MCF 10A (cell line): Measurements from ENCODE around the gene AKAP8L. TPM values are rescaled to one million over a fixed set of nuclear protein-coding genes. Genes with fewer than 3 reads are reported as not detected.

Source experiments
- BruUV-seq: library from RNA; stranded (reverse); fragments of 400-500 nt; replicated peaks from 2 replicates; lab custom pipeline; 2021; lab: Mats Ljungman, UMichigan
- CTCF ChIA-PET: fragments of 300-600 bp; sonication (Branson Sonifier 250); formaldehyde crosslinking; extraction: SDS; loops from one replicate; lab custom pipeline; 2021; ENCODE audit warnings: antibody characterized with exemption, inconsistent platforms; lab: Yijun Ruan, JAX
- POLR2A ChIA-PET: fragments of 300-600, 350-650 bp; sonication (Branson Sonifier 250); formaldehyde crosslinking; extraction: SDS; loops from one replicate; lab custom pipeline; 2020; ENCODE audit warnings: antibody characterized with exemption, inconsistent platforms; lab: Yijun Ruan, JAX
- DNase-seq: peaks from one replicate; pipeline ENCODE4 v3.0.0-alpha.2; 2018; ENCODE audit not compliant: unreplicated experiment
- H3K27ac Mint-ChIP-seq: one replicate; pipeline ENCODE4 v1.8.0; 2022; ENCODE audit warnings: mild to moderate bottlenecking, low read depth, mixed read lengths; ENCODE audit not compliant: unreplicated experiment
- H3K27me3 Mint-ChIP-seq: one replicate; pipeline ENCODE4 v1.8.0; 2022; ENCODE audit warnings: mixed read lengths; ENCODE audit not compliant: insufficient read depth, unreplicated experiment
- H3K36me3 Mint-ChIP-seq: one replicate; pipeline ENCODE4 v1.8.0; 2022; ENCODE audit warnings: mild to moderate bottlenecking, moderate library complexity, mixed read lengths; ENCODE audit not compliant: insufficient read depth, unreplicated experiment
- H3K4me1 Mint-ChIP-seq: one replicate; pipeline ENCODE4 v1.8.0; 2022; ENCODE audit warnings: mixed read lengths; ENCODE audit not compliant: insufficient read depth, unreplicated experiment
- H3K4me3 Mint-ChIP-seq: one replicate; pipeline ENCODE4 v1.8.0; 2022; ENCODE audit warnings: mild to moderate bottlenecking, moderate library complexity, mixed read lengths; ENCODE audit not compliant: unreplicated experiment
- H3K9me3 Mint-ChIP-seq: one replicate; pipeline ENCODE4 v1.8.0; 2022; ENCODE audit warnings: mixed read lengths; ENCODE audit not compliant: unreplicated experiment
- CTCF ChIP-seq: fragments of 200-600 bp; IDR thresholded peaks from one replicate; pipeline ENCODE4 v1.8.0; 2022; ENCODE audit warnings: antibody characterized with exemption, mild to moderate bottlenecking; ENCODE audit not compliant: unreplicated experiment
- intact Hi-C: fragments of 100-400 bp; cut with micrococcal nuclease; formaldehyde crosslinking; loops from 2 replicates; pipeline ENCODE4 v1.14.1; 2022
- total RNA-seq: library from RNA; stranded (reverse); gene quantifications from 2 replicates; pipeline ENCODE4 v1.2.3, GENCODE V29; 2022

AKAP8L gene
- total RNA-seq, 1 experiment from 2014 or later = 84.7 TPM

GRCh38 chr19:15372891-15373301, 45.9 kb downstream of the AKAP8L start:
- ChIA-PET POLR2A (no interaction called here), CTCF (no interaction called here)
- BruUV-seq = no TSS peak
- intact Hi-C loops = no loop called here
- TF ChIP-seq CTCF = no peak
- no peak for DNase-seq
- Mint-ChIP-seq H3K27ac (no peak overlapping the region), H3K4me3 (no peak overlapping the region), H3K9me3 (no peaks in the 10 kb centered on the region), H3K36me3 (peaks cover 95% of the 10 kb centered on the region), H3K4me1 (peaks cover 8% of the 10 kb centered on the region), H3K27me3 (no peaks in the 10 kb centered on the region)

- ChIA-PET POLR2A (no interaction called here), CTCF (interaction anchor here (0.8 kb wide), 1 partner anchor 201 kb away, joined by 3 read pairs; no protein-coding TSS in a partner anchor)
- no TSS peak for BruUV-seq
- peaks cover 95% of the 10 kb centered on the region for H3K36me3 Mint-ChIP-seq
- H3K27me3 Mint-ChIP-seq = no peaks in the 10 kb centered on the region
- H3K4me3 Mint-ChIP-seq = no peak overlapping the region
- no peak for DNase-seq
- no peaks in the 10 kb centered on the region for H3K9me3 Mint-ChIP-seq
- peaks cover 8% of the 10 kb centered on the region for H3K4me1 Mint-ChIP-seq
- no peak for TF ChIP-seq CTCF
- intact Hi-C loops = no loop called here
- no peak overlapping the region for H3K27ac Mint-ChIP-seq
These were observed 46.3 kb downstream of the AKAP8L start for GRCh38 chr19:15372470-15372869.

- no peaks in the 10 kb centered on the region for H3K9me3 Mint-ChIP-seq
- H3K27ac Mint-ChIP-seq = no peak overlapping the region
- intact Hi-C loops = no loop called here
- CTCF ChIA-PET = interaction anchor here (0.8 to 1.0 kb wide), 2 partner anchors 194 to 201 kb away, joined by 3 to 4 read pairs; no protein-coding TSS in a partner anchor
- TF ChIP-seq CTCF = no peak
- POLR2A ChIA-PET = interaction anchor here (0.7 kb wide), 2 partner anchors 57 to 83 kb away, joined by 3 read pairs; no protein-coding TSS in a partner anchor
- no peaks in the 10 kb centered on the region for H3K27me3 Mint-ChIP-seq
- peaks cover 95% of the 10 kb centered on the region for H3K36me3 Mint-ChIP-seq
- H3K4me3 Mint-ChIP-seq = no peak overlapping the region
- H3K4me1 Mint-ChIP-seq = peaks cover 5% of the 10 kb centered on the region
- no peak for DNase-seq
- BruUV-seq = no TSS peak
These were observed 46.9 kb downstream of the AKAP8L start for GRCh38 chr19:15371786-15372380.

GRCh38 chr19:15371119-15371518, 47.7 kb downstream of the AKAP8L start:
- CTCF ChIA-PET = interaction anchor here (1.0 kb wide), 1 partner anchor 193 kb away, joined by 4 read pairs; no protein-coding TSS in a partner anchor

More at GRCh38 chr19:15371119-15371518, 47.7 kb downstream of the AKAP8L start:
- no peak overlapping the region for H3K4me3 Mint-ChIP-seq
- intact Hi-C loops = no loop called here
- H3K27me3 Mint-ChIP-seq = no peaks in the 10 kb centered on the region
- H3K9me3 Mint-ChIP-seq = no peaks in the 10 kb centered on the region
- H3K27ac Mint-ChIP-seq = no peak overlapping the region
- peaks cover 97% of the 10 kb centered on the region for H3K36me3 Mint-ChIP-seq
- TF ChIP-seq CTCF = no peak
- BruUV-seq = no TSS peak
- H3K4me1 Mint-ChIP-seq = no peaks in the 10 kb centered on the region
- POLR2A ChIA-PET = interaction anchor here (0.7 kb wide), 2 partner anchors 58 to 83 kb away, joined by 3 read pairs; no protein-coding TSS in a partner anchor
- DNase-seq = no peak
